Effector memory CD4-positive, alpha-beta T cell (primary cell): ENCODE data around the gene CYSTM1.
"Not testable (repeated sequence)": the region's sequence is repeated elsewhere in the genome, so short reads cannot be mapped to it uniquely, and the experiment has no call there.

Experiments
- DNase-seq, 3 donors: peaks; one replicate each; pipeline ENCODE4 v3.0.0-alpha.2; 2020
- H3K27ac ChIP-seq: 2 replicates; pipeline ENCODE4 v1.7.0; 2013; ENCODE audit warnings: mild to moderate bottlenecking, low read length, moderate library complexity; ENCODE audit not compliant: insufficient read depth, poor library complexity, severe bottlenecking
- H3K27me3 ChIP-seq: replicated peaks from 2 replicates; pipeline ENCODE4 v1.7.0; 2013; ENCODE audit warnings: mild to moderate bottlenecking, low read length; ENCODE audit not compliant: insufficient read depth, control insufficient read depth, poor library complexity, severe bottlenecking
- H3K36me3 ChIP-seq: 2 replicates; pipeline ENCODE4 v1.7.0; 2013; ENCODE audit warnings: mild to moderate bottlenecking, low read length, moderate library complexity; ENCODE audit not compliant: control insufficient read depth, insufficient read depth
- H3K4me1 ChIP-seq: 2 replicates; pipeline ENCODE4 v1.7.0; 2013; ENCODE audit warnings: low read length, mild to moderate bottlenecking; ENCODE audit not compliant: control insufficient read depth, insufficient read depth, poor library complexity, severe bottlenecking
- H3K4me3 ChIP-seq: 2 replicates; pipeline ENCODE4 v1.7.0; 2013; ENCODE audit warnings: low read length, low read depth, mild to moderate bottlenecking; ENCODE audit not compliant: insufficient read depth, poor library complexity, severe bottlenecking
- H3K9me3 ChIP-seq: 2 replicates; pipeline ENCODE4 v1.7.0; 2013; ENCODE audit warnings: mild to moderate bottlenecking, low read length, moderate library complexity; ENCODE audit not compliant: control insufficient read depth

CYSTM1 gene

DNA sequence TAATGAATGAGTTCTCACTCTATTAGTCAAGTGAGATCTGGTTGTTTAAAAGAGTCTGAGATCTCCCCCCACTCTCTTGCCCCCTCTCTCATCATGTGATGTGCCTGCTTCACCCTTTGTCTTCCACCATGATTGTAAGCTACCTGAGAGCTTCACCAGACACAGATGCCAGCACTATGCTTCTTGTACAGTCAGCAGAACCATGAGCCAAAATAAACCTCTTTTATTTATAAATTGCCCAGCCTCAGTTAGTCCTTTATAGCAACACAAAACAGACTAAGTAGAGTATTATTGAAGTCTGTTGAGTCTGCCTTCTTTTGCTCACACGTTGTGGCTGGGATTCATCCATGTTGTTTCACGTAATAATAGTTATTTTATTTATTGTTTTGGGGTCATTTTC is 14.3 kb downstream of the CYSTM1 start:
- no peaks in the 10 kb centered on the region for H3K27me3 ChIP-seq
- no peaks in the 10 kb centered on the region for H3K4me1 ChIP-seq
- no peak overlapping the region for H3K27ac ChIP-seq
- no peak for DNase-seq
- no peaks in the 10 kb centered on the region for H3K9me3 ChIP-seq
- H3K36me3 ChIP-seq, result no peaks in the 10 kb centered on the region
- H3K4me3 ChIP-seq, result no peak overlapping the region

- Histone ChIP-seq H3K36me3 (no peaks in the 10 kb centered on the region), H3K4me3 (no peak overlapping the region), H3K9me3 (no peaks in the 10 kb centered on the region), H3K27ac (no peak overlapping the region), H3K27me3 (no peaks in the 10 kb centered on the region), H3K4me1 (no peaks in the 10 kb centered on the region)
- DNase-seq, result no peak
Observed at GRCh38 chr5:140189977-140190871, 15.2 kb downstream of the CYSTM1 start.

- no peaks in the 10 kb centered on the region for H3K9me3 ChIP-seq
- H3K36me3 ChIP-seq, result no peaks in the 10 kb centered on the region
- H3K27me3 ChIP-seq, result no peaks in the 10 kb centered on the region
- no peaks in the 10 kb centered on the region for H3K4me1 ChIP-seq
- H3K27ac ChIP-seq, result no peak overlapping the region
- DNase-seq, result no peak
- H3K4me3 ChIP-seq, result no peak overlapping the region
Observed at GRCh38 chr5:140190872-140191218, 15.9 kb downstream of the CYSTM1 start.

DNA sequence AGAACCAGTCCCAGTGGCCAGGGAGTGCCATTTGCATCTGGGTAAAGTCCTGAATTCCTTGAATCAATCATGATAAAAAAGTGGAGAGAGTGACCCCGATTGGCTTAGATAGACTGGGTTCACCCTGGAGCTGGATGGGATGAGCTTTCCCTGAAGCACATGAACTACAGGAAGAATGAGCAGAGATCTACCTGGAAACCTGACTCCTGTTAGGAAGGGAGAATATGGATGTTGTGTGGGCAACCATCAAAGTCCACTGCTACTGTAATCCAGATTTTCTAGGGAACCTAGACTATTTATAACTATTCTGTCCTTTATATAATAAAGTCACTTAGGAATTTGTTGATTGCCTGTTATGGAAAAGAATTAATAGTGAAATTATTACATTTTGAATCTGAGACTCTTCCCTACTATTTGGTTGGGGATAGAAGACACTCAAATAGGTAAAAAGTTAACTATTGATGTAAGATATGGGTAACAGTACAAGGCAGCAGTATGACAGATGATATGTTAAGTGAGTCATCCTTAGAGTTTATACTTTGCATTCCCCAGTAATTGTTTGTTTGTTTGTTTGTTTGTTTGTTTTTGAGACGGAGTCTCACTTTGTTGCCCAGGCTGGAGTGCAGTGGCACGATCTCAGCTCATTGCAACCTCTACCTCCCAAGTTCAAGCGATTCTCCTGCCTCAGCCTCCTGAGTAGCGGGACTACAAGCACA is 17.9 kb downstream of the CYSTM1 start:
- Histone ChIP-seq H3K27ac (no peak overlapping the region), H3K27me3 (no peaks in the 10 kb centered on the region), H3K4me3 (no peak overlapping the region), H3K4me1 (no peaks in the 10 kb centered on the region), H3K36me3 (no peaks in the 10 kb centered on the region), H3K9me3 (no peaks in the 10 kb centered on the region)
- no peak for DNase-seq

DNA sequence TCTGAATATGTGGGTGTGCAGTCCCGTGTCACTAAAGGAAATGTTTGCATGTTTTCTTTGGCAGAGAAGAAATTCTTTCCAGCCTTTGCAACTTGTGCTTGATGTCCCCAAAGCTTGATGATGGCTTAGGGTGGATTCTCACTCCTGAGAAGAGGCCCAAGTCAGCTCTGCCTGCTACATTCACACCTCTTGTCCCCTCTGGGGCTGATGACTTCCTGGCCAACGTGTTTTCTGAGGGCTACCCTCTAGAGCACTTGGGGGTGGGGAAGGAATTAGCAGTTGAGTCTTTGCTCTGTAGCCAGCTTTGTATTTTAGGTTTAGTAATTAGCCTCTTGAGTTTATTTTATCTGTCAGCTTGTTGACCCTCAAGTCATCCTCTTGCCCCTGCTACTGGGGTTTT is 19.7 kb downstream of the CYSTM1 start:
- Histone ChIP-seq H3K9me3 (no peaks in the 10 kb centered on the region), H3K27ac (no peak overlapping the region), H3K4me3 (no peak overlapping the region), H3K4me1 (no peaks in the 10 kb centered on the region), H3K27me3 (no peaks in the 10 kb centered on the region), H3K36me3 (no peaks in the 10 kb centered on the region)
- no peak for DNase-seq

DNA sequence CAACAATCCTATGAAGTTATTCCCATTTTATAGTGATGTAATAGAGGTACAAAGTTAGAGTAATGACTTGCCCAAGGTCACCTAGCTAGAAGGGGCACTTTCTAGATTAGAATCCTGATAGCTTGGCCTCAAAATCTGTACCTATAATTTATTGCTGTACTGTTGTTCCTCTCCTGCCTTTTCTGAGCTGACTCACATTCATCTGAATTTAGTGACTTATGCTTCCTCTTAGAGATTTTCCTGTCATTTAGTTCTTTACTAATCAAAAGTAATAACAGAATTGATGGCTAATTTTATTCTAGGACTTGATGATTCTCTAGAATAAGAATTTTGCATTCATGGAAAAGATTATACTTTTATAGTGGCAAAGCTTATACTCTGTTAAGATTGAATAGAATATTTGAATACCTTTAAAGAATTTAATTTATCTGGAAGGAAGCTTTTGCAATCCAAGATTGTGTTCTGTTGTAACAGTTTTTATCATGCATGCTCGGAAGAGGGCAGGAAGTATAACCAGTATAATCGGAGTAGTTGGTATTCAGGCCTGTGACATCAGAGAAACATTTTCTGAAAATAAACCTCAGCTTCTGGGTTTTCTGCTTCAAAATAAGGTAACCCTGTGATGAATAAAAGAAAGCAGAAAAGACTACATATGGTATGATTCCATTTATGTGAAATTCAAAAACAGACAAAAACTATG is 21.3 kb downstream of the CYSTM1 start:
- H3K4me3 ChIP-seq, result no peak overlapping the region
- no peaks in the 10 kb centered on the region for H3K9me3 ChIP-seq
- no peak for DNase-seq
- no peaks in the 10 kb centered on the region for H3K36me3 ChIP-seq
- no peak overlapping the region for H3K27ac ChIP-seq
- H3K27me3 ChIP-seq, result no peaks in the 10 kb centered on the region
- no peaks in the 10 kb centered on the region for H3K4me1 ChIP-seq

DNA sequence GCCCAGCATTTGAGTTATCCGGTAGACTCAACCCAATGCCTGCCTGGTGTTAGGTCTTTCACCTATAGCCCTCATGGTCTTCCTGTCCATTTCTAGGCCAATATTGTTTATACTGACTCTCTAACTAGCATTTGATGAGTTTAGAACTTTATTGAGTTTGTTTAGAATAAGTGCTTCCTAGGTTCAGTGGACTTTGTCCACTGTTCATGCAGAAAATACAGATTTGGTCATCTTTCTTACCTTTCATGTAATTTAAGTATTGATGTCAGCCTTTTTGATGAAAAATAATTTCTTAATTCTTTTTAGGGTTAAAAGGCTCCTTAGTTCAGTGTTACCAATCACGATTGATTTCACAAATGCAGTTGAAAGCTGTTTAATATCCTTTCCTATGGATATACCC is 22.0 kb downstream of the CYSTM1 start:
- H3K27ac ChIP-seq, result no peak overlapping the region
- no peak overlapping the region for H3K4me3 ChIP-seq
- H3K9me3 ChIP-seq, result no peaks in the 10 kb centered on the region
- H3K36me3 ChIP-seq, result no peaks in the 10 kb centered on the region
- DNase-seq, result no peak
- H3K4me1 ChIP-seq, result no peaks in the 10 kb centered on the region
- no peaks in the 10 kb centered on the region for H3K27me3 ChIP-seq

- not testable (repeated sequence) for H3K9me3 ChIP-seq, H3K27me3 ChIP-seq, H3K27ac ChIP-seq, H3K36me3 ChIP-seq, H3K4me3 ChIP-seq, H3K4me1 ChIP-seq, DNase-seq
Observed at GRCh38 chr5:140198915-140199314, 23.9 kb downstream of the CYSTM1 start.

- Histone ChIP-seq H3K4me3 (no peak overlapping the region), H3K36me3 (no peaks in the 10 kb centered on the region), H3K9me3 (no peaks in the 10 kb centered on the region), H3K27ac (no peak overlapping the region), H3K4me1 (no peaks in the 10 kb centered on the region), H3K27me3 (no peaks in the 10 kb centered on the region)
- DNase-seq, result no peak
Observed at GRCh38 chr5:140202078-140202477, 27.1 kb downstream of the CYSTM1 start.

GRCh38 chr5:140202610-140203009 is 27.6 kb downstream of the CYSTM1 start:
- Histone ChIP-seq H3K36me3 (no peaks in the 10 kb centered on the region), H3K9me3 (no peaks in the 10 kb centered on the region), H3K27me3 (no peaks in the 10 kb centered on the region), H3K27ac (no peak overlapping the region), H3K4me1 (no peaks in the 10 kb centered on the region), H3K4me3 (no peak overlapping the region)
- no peak for DNase-seq
